HTERT RPE-1 (cell line): Measurements from ENCODE around the gene SPATA31A6.
"Not testable (repeated sequence)": the region's sequence is repeated elsewhere in the genome, so short reads cannot be mapped to it uniquely, and the experiment has no call there.

Experiments
- in situ Hi-C: fragments of 300-500 bp; cut with MboI; formaldehyde crosslinking; loops from 4 replicates; pipeline ENCODE4 v1.14.3; 2020; ENCODE audit warnings: low sequenced_read_pairs

The SPATA31A6 gene

DNA sequence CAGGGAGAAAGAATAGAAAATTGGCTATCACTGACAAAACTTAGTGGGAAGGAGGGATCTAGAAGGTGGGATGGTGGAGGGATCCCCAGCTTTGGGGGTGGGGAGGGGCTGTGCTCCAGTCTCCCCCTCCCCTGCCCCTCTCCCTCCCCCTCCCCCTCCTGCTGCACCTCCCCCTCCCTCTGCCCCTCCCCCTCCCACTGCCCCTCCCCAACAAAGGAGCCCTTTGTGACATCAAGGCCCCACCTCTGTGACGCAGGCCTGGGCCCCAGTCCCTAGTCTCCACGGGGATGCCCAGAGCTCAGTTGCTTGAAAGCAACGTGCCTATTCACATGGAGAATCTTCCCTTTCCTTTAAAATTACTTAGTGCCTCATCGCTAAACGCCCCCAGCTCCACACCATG is at the start of gene SPATA31A6:
TSS of gene SPATA31A6 (plus strand) at position 301 of the 400 bp plus-strand sequence. CDS start at position 330, 29 bp downstream.
- in situ Hi-C loops = not testable (repeated sequence)

DNA sequence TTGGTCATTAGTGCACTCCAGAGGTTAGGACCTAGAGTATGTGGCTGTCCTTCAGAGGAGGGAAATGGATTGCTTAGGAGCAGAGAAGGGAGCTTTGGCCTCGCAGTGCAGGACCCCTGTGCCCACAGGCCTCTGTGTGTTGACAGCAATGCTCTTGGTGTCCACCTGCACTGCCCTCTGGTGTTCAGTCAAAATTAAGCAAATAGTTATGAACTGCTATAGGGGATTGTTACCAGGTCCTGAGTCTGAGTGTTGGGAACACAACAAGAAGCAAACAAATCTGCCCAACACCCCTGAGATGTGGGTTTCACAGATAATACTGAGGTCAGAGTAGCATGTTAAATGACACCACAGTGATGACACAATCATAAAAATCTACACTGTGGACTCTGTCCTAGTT is 23.2 kb upstream of the SPATA31A6 start:
- in situ Hi-C loops = not testable (repeated sequence)

DNA sequence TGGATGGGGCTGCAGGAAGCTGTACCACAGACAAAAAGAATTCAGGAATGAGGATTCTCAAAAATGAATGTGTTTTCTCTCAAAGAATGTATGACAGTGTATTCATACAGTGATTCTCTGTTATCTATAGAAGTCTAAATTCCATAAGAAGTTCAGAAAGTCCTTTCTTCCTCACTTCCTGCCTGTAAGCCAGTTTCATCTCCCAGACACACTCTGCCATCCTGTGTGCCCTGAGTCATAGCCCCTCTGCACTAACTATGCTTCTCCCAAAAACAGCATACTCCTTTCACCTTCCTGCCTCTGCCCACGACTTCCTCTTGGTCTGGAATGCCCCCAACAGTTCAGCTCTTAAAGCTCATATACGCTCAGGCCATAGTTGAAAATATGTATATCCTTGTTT is 36.4 kb downstream of the SPATA31A6 start:
- in situ Hi-C loops = not testable (repeated sequence)

DNA sequence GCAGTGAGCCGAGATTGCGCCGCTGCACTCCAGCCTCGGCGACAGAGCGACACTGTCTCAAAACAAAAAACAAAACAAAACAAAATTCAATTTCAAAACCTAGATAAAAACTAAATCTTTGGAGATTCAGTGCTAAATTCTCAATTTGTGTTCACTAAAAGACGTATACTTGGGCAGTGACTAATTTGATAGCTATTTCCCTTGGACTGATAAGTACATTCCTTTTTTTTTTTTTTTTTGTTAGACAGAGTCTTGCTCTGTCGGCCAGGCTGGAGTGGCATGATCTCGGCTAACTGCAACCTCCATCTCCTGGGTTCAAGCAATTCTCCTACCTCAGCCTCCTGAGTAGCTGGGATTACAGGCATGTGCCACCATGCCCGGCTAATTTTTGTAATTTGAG is 39.8 kb downstream of the SPATA31A6 start:
- in situ Hi-C loops = not testable (repeated sequence)

DNA sequence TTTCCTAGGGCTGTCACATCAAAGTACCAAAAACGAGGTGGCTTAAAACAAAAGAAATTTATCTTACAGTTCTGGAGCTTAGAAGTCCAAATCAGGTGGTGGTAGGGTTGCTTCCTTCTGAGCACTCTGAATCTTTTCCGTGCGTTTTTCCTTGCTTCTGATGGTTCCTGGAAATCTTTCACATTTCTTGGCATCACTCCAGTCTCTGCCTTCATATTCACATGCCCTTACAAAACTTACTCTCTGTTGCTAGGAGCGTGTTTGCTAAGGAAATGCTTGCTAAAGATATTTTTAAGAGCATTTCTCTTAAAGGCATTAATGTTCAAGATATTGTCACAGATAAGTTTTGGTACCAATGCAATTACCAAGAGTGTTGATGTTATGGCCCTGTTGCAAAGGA is 49.6 kb downstream of the SPATA31A6 start:
- in situ Hi-C loops = not testable (repeated sequence)

DNA sequence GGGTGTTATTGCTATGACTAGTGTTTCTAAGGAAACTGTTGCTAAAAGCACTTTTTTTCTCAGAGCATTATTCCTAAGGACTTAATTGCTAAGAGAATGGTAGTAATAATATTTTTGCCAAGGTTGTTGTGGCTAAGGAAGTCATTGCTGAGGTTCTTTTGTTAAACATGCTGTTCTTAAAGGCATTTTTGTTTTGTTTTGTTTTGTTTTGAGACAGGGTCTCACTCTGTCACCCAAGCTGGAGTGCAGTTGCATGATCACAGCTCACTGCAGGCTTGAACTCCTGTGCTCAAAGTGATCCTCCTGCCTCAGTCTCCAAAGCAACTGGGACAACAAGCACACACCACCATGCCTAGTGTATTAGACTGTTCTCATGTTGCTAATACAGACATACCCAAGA is 51.2 kb downstream of the SPATA31A6 start:
- in situ Hi-C loops = not testable (repeated sequence)

DNA sequence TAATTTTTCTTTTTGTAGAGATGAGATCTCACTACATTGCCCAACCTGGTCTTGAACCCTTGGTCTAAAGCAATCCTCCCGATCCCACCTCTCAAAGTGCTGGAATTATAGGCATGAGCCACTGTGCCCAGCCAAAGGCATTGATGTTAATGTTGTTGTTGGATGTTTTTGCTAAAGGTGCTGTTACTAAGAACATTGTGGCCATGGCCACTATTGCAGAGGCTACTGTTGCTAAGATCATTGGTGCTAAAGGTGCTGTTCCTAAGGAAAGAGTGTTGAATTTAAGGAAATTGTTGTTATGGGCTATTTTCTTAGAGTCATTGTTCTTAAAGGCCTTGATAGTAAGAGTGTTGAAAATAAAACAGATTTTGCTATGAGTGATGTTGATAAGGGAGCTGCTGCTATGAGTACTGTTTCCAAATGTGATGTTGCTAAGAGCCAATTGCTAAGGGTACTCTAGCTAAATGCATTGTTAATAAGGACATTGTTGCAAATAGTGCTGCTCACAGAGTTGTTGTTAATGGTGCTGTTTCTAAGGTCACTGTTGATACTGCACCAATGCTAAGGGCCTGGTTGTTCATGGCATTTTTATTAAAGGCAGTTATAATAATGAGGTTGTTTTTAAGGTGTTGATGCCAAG is 52.0 kb downstream of the SPATA31A6 start:
- in situ Hi-C loops = not testable (repeated sequence)

DNA sequence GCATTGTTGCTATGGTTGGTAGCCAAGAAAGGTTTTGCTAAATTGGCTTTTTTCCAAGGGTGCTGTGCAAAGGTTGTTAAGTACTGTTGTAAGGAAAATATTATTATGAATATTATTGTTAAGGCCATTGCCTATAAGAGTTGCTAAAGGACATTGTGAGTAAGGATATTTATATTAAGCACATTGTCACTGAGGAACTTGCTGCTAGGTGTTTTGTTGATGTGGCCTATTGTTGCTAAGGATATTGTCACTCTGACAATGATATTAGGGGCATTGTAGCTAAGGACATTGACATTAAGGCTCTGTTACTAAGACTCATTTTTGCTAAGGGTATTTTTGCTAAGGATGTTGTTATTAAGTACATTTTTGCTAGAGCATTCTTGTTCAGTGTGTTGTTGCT is 52.6 kb downstream of the SPATA31A6 start:
- in situ Hi-C loops = not testable (repeated sequence)

DNA sequence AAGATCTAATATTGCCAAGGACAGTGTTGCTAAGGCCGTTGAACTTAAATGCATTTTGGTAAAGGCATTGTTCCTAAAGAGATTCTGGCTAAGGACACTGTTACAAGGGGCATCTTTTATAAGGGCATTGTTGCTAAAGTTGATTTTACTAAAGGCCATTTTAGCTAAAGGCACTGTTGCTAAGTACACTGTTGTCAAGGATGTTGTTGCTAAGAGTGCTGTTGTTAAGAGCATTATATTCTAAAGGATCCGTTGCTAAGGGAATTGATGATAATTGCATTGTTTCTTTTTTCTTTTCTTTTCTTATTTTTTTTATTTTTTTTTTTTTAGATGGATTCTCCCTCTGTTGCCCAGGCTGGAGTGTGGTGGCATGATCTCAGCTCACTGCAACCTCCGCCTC is 53.9 kb downstream of the SPATA31A6 start:
- in situ Hi-C loops = not testable (repeated sequence)

DNA sequence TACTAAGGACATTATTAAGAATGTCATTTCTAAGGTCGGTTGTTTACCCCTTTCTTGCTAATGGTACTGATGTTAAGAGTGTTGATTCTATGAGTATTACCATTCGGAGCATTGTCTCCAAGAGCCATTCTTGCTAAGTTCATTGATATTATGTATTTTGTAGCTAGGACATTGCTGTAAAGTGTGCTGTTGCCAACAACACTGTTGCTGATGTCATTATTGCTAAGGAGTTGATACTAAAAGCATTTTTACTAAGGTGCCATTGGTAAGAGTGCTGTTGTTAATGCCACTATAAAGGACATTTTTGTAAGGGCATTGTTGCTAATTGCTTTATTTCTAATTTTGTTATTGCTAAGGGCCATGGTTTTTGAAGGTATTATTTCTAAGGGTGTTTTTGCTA is 55.4 kb downstream of the SPATA31A6 start:
- in situ Hi-C loops = not testable (repeated sequence)
